A673 (cell line): ENCODE results near the gene IGLL1. TPM values are rescaled to one million over a fixed set of nuclear protein-coding genes. Genes with fewer than 3 reads are reported as not detected.

Experiments used
- BruUV-seq: library from RNA; stranded (reverse); fragments of 400-500 nt; replicated peaks from 2 replicates; lab custom pipeline; 2021; lab: Mats Ljungman, UMichigan
- CTCF ChIA-PET: fragments of 300-600 bp; sonication (Branson Sonifier 250); formaldehyde crosslinking; loops from one replicate; lab custom pipeline; 2022; ENCODE audit warnings: antibody characterized with exemption; lab: Charles Lee
- POLR2A ChIA-PET: fragments of 300-600 bp; sonication (Branson Sonifier 250); formaldehyde crosslinking; loops from one replicate; lab custom pipeline; 2022; ENCODE audit warnings: antibody characterized with exemption; ENCODE audit not compliant: low non-redundant PET; lab: Charles Lee
- DNase-seq: peaks from one replicate; pipeline ENCODE4 v3.0.0-alpha.2; 2015; ENCODE audit warnings: low spot score
- H3K27ac ChIP-seq: fragments of 200-600 bp; sonication (generic); 2 replicates; pipeline ENCODE4 v1.5.1; 2016; ENCODE audit warnings: mixed run types, low read depth, mild to moderate bottlenecking, mixed read lengths, antibody characterized with exemption, low read length; ENCODE audit not compliant: poor library complexity, severe bottlenecking
- H3K27me3 ChIP-seq: fragments of 200-600 bp; sonication (generic); replicated peaks from 2 replicates; pipeline ENCODE4 v1.6.1; 2017; ENCODE audit warnings: mixed run types, low read depth, mild to moderate bottlenecking, mixed read lengths, antibody characterized with exemption, low read length; ENCODE audit not compliant: insufficient read depth, poor library complexity
- H3K36me3 ChIP-seq: fragments of 200-600 bp; sonication (generic); 2 replicates; pipeline ENCODE4 v1.6.1; 2016; ENCODE audit warnings: mixed run types, mild to moderate bottlenecking, mixed read lengths, antibody characterized with exemption, low read length; ENCODE audit not compliant: insufficient read depth, poor library complexity, severe bottlenecking
- H3K4me1 ChIP-seq: fragments of 200-600 bp; sonication (generic); 2 replicates; pipeline ENCODE4 v1.6.1; 2017; ENCODE audit warnings: mixed run types, mild to moderate bottlenecking, mixed read lengths, antibody characterized with exemption, low read length; ENCODE audit not compliant: insufficient read depth, poor library complexity, severe bottlenecking
- H3K4me3 ChIP-seq: fragments of 200-600 bp; sonication (generic); 2 replicates; pipeline ENCODE4 v1.5.1; 2016; ENCODE audit warnings: low read depth, mixed run types, mild to moderate bottlenecking, mixed read lengths, low read length; ENCODE audit not compliant: poor library complexity, severe bottlenecking
- H3K9me3 ChIP-seq: fragments of 200-600 bp; sonication (generic); 2 replicates; pipeline ENCODE4 v1.6.1; 2016; ENCODE audit warnings: mixed run types, low read depth, mild to moderate bottlenecking, mixed read lengths, antibody characterized with exemption, low read length; ENCODE audit not compliant: poor library complexity, severe bottlenecking
- CTCF ChIP-seq: fragments of 300-800, 200-600 bp; sonication (generic); conservative IDR thresholded peaks from 2 replicates; pipeline ENCODE4 v1.5.1; 2017; ENCODE audit warnings: low read depth, mild to moderate bottlenecking, antibody characterized with exemption, low read length, moderate library complexity, mixed read lengths
- EZH2 ChIP-seq: fragments of 200-600 bp; sonication (generic); IDR thresholded peaks from 2 replicates; pipeline ENCODE4 v1.6.1; 2017; ENCODE audit warnings: borderline replicate concordance, low read depth, mild to moderate bottlenecking, mixed read lengths, antibody characterized with exemption, low read length; ENCODE audit not compliant: poor library complexity, severe bottlenecking
- intact Hi-C: fragments of 100-400 bp; cut with micrococcal nuclease; formaldehyde crosslinking; loops from one replicate; pipeline ENCODE4 v1.10.0; 2022; ENCODE audit not compliant: unreplicated experiment
- total RNA-seq: library from RNA; stranded (reverse); gene quantifications from 2 replicates; pipeline ENCODE4 v1.2.3, GENCODE V29; 2021

The IGLL1 gene
- total RNA-seq, 1 experiment from 2014 or later: not detected

DNA sequence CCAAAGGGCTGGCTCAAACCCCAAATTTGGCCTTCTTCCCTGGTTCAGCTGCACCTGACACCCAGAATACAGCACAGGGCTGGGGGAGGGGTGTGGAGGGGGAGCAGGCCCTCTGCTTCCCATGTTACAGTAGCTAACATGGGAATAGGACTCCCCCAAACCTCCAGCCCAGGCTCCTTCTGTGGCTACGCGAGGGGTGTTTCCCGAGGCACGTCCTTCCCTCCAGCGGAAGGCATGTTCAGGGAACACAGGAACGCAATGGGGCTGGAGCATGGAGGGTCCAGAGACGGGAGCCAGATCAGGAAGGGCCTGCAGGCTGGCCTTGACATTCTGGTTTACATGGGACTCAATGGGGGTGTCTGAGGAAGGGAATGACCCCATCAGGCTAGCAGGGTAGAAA, 11.8 kb upstream of the IGLL1 start:
- Histone ChIP-seq H3K4me1 (no peaks in the 10 kb centered on the region), H3K36me3 (no peaks in the 10 kb centered on the region), H3K4me3 (no peak overlapping the region), H3K9me3 (no peaks in the 10 kb centered on the region), H3K27ac (no peak overlapping the region), H3K27me3 (no peaks in the 10 kb centered on the region)
- no peak for DNase-seq
- intact Hi-C loops: loop anchor here (1.0 to 10.0 kb wide), 2 partner anchors 51 to 187 kb away; no protein-coding TSS in a partner anchor
- POLR2A ChIA-PET: no interaction called here
- TF ChIP-seq EZH2: no peak
- TF ChIP-seq CTCF: no peak
- no TSS peak for BruUV-seq
- CTCF ChIA-PET: interaction anchor here (0.7 to 2.2 kb wide), 7 partner anchors 24 to 1121 kb away, joined by 3 to 20 read pairs (median 4); partner anchors contain the start of genes GNAZ and SLC2A11

- H3K27ac ChIP-seq: no peak overlapping the region
- BruUV-seq: no TSS peak
- H3K4me1 ChIP-seq: no peaks in the 10 kb centered on the region
- H3K36me3 ChIP-seq: no peaks in the 10 kb centered on the region
- H3K4me3 ChIP-seq: no peak overlapping the region
- H3K9me3 ChIP-seq: no peaks in the 10 kb centered on the region
- H3K27me3 ChIP-seq: no peaks in the 10 kb centered on the region
- POLR2A ChIA-PET: no interaction called here
- TF ChIP-seq EZH2 (no peak), CTCF (peak; percentile 98)
- DNase-seq: peak; percentile 76
- CTCF ChIA-PET: interaction anchor here (0.7 to 2.2 kb wide), 7 partner anchors 23 to 1121 kb away, joined by 3 to 20 read pairs (median 4); partner anchors contain the start of genes GNAZ and SLC2A11
- intact Hi-C loops: loop anchor here (1.0 to 10.0 kb wide), 2 partner anchors 50 to 186 kb away; no protein-coding TSS in a partner anchor
Observed at GRCh38 chr22:23591201-23591791, 11.2 kb upstream of the IGLL1 start.

DNA sequence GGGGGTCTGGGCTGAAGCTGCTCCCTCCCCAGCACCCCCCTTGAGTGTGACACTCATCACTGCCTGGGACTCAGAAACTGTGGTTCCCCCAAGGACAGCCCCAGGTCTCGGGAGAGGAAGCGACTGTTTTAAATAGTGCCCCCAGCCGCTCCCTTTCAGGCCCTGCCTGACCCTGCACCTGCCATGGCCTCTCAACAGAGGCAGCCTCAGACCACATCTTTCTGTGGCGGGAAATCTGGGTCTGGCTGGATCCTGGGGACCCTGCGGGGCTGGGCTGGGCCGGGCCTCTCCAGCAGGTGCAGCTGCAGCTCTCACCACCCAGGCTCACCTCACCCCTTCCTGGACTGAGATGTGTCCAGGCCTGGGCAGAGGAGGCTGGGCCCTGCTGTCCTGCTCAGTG, 3.7 kb upstream of the IGLL1 start:
- DNase-seq: no peak
- Histone ChIP-seq H3K36me3 (no peaks in the 10 kb centered on the region), H3K9me3 (no peaks in the 10 kb centered on the region), H3K27ac (no peak overlapping the region), H3K4me3 (no peak overlapping the region), H3K27me3 (no peaks in the 10 kb centered on the region), H3K4me1 (no peaks in the 10 kb centered on the region)
- no TSS peak for BruUV-seq
- ChIA-PET CTCF (no interaction called here), POLR2A (no interaction called here)
- no peak for TF ChIP-seq EZH2
- TF ChIP-seq CTCF: no peak
- intact Hi-C loops: no loop called here
